Neural cell (in vitro differentiated cells): Measurements from ENCODE around the gene RASIP1.

Experiments
- EP300 ChIP-seq: fragments of 450-650 bp; conservative IDR thresholded peaks from 2 replicates; pipeline ENCODE4 v1.6.1; 2014; ENCODE audit warnings: antibody characterized with exemption, mild to moderate bottlenecking, moderate library complexity; ENCODE audit not compliant: poor library complexity, severe bottlenecking
- EZH2 ChIP-seq: fragments of 200-600, 300-800 bp; shearing (Covaris generic), sonication (generic); IDR thresholded peaks from 2 replicates; pipeline ENCODE4 v1.6.1; 2014; ENCODE audit warnings: antibody characterized with exemption, low read length, borderline replicate concordance, mild to moderate bottlenecking; ENCODE audit not compliant: insufficient read depth, poor library complexity, severe bottlenecking
- POLR2AphosphoS5 ChIP-seq: IDR thresholded peaks from 2 replicates; pipeline ENCODE4 v1.6.1; 2012
- RAD21 ChIP-seq: fragments of 450-650 bp; conservative IDR thresholded peaks from 2 replicates; pipeline ENCODE4 v1.6.1; 2014; ENCODE audit warnings: antibody characterized with exemption, mild to moderate bottlenecking, moderate library complexity
- TF ChIP-seq, protein P1 (sequence below): fragments of 450-650 bp; IDR thresholded peaks from 2 replicates; pipeline ENCODE4 v1.5.1; 2014; ENCODE audit warnings: antibody characterized with exemption, mild to moderate bottlenecking, moderate library complexity; ENCODE audit not compliant: poor library complexity, severe bottlenecking

DNA sequence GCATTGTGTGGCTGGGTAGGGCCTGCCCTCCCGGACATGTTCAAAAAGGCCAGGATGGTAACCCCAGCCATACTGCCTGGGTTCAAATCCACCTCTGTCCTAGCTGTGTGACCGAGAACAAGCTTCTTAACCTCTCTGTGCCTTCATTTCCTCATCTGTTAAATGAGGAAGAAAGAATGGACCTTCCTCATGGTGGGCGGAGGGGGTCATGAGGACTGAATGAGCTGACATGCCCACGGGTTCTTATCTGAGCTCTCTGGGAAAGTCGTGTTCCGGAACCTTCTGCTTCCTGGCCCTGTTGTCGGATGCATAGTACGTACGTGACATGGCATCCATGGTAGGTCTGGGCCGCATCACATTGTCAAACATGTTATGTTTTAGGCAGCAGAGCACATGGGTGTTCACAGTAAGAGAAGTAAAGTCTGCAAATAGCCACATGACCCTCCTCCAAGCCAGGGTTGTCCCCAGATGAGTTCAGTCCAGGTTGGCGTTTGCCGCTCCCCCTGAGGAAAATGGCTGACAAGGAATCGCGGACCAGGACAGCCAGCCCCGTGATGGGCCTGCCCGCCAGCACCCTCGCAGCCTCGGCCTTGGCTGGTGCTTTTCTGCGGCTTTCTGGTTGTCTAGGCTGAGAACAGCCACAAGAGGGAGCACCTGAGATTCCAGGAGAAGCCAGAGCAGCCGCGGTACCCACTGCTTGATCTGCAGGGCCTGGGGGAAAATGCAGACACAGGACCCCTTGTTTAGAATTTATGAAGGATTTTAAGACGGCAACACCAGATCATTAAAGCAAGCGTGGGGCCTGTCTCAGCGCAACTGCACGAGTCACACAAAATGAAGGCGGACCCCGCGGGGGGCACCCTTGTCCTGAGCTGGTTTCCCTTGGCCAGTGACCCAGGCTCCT, 65.2 kb downstream of the RASIP1 start:
- peak; percentile 78 for TF ChIP-seq RAD21
- TF ChIP-seq, protein P1, sequence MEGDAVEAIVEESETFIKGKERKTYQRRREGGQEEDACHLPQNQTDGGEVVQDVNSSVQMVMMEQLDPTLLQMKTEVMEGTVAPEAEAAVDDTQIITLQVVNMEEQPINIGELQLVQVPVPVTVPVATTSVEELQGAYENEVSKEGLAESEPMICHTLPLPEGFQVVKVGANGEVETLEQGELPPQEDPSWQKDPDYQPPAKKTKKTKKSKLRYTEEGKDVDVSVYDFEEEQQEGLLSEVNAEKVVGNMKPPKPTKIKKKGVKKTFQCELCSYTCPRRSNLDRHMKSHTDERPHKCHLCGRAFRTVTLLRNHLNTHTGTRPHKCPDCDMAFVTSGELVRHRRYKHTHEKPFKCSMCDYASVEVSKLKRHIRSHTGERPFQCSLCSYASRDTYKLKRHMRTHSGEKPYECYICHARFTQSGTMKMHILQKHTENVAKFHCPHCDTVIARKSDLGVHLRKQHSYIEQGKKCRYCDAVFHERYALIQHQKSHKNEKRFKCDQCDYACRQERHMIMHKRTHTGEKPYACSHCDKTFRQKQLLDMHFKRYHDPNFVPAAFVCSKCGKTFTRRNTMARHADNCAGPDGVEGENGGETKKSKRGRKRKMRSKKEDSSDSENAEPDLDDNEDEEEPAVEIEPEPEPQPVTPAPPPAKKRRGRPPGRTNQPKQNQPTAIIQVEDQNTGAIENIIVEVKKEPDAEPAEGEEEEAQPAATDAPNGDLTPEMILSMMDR = peak; percentile 90
- no peak for TF ChIP-seq POLR2AphosphoS5
- TF ChIP-seq EP300 = no peak
- TF ChIP-seq EZH2 = no peak
